Measurements from ENCODE around the gene STING1. TPM values are rescaled to one million over a fixed set of nuclear protein-coding genes. Genes with fewer than 3 reads are reported as not detected.
"Not testable (repeated sequence)": the region's sequence is repeated elsewhere in the genome, so short reads cannot be mapped to it uniquely, and the experiment has no call there.

STING1 gene
- total RNA-seq, 1 donor from 2014 or later, result not detected

DNA sequence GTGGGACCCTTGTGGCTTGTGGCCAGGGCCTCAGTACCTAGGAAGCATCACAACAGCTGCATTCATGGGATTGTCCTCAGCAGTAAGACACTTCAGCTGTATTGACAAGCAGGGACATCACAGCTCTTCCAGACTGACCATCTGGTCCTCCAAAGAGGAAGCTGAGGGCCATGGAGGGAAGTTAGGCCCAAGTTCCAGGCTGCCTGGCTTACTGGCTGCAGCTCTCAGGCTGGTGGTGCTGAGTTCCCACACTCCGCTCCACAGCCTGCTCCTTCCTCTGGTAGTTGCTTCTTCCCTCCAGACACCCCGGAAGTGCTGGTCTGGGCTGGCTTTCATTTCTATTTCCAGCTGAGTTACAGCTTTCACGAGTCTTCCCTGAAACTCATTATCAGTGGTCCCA lies 5.7 kb upstream of the STING1 start:
- H3K4me3 Mint-ChIP-seq (ENCODE audit: unreplicated experiment), result no peak overlapping the region
- TF ChIP-seq, protein P1, sequence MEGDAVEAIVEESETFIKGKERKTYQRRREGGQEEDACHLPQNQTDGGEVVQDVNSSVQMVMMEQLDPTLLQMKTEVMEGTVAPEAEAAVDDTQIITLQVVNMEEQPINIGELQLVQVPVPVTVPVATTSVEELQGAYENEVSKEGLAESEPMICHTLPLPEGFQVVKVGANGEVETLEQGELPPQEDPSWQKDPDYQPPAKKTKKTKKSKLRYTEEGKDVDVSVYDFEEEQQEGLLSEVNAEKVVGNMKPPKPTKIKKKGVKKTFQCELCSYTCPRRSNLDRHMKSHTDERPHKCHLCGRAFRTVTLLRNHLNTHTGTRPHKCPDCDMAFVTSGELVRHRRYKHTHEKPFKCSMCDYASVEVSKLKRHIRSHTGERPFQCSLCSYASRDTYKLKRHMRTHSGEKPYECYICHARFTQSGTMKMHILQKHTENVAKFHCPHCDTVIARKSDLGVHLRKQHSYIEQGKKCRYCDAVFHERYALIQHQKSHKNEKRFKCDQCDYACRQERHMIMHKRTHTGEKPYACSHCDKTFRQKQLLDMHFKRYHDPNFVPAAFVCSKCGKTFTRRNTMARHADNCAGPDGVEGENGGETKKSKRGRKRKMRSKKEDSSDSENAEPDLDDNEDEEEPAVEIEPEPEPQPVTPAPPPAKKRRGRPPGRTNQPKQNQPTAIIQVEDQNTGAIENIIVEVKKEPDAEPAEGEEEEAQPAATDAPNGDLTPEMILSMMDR (IDR thresholded peaks at IDR 0.05; ENCODE audit: partially characterized antibody, unreplicated experiment), result no peak
- no peaks in the 10 kb centered on the region for H3K36me3 Mint-ChIP-seq (ENCODE audit: unreplicated experiment)
- H3K27ac Mint-ChIP-seq (ENCODE audit: unreplicated experiment), result no peak overlapping the region
- peaks cover 3% of the 10 kb centered on the region for H3K9me3 Mint-ChIP-seq (ENCODE audit: unreplicated experiment)
- peaks cover 8% of the 10 kb centered on the region for H3K27me3 Mint-ChIP-seq (ENCODE audit: unreplicated experiment)
- peaks cover 3% of the 10 kb centered on the region for H3K4me1 Mint-ChIP-seq (ENCODE audit: low read depth, unreplicated experiment)
- no peak for DNase-seq

DNA sequence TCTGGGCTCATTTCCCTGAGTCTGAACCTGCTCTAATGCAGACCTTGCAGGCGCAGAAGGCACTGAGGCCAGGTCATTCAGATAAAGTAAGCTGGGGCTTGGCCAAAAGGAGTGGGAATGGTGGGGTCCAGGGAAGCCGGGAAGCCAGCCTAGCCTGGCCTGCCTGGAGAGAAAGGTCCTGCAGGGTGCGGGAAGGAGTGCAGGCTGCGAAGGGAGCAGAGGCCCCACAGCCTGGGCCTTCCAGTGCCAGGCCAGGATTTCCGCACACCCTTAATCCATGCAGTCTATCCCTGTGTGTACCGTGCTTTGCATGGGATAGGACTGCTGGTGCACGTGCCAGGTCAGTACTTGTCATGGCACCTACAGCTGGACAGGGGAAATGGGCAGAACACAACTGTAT lies 3.6 kb upstream of the STING1 start:
- peaks cover 8% of the 10 kb centered on the region for H3K27me3 Mint-ChIP-seq (ENCODE audit: unreplicated experiment)
- H3K4me3 Mint-ChIP-seq (ENCODE audit: unreplicated experiment), result no peak overlapping the region
- TF ChIP-seq, protein P1 (IDR thresholded peaks at IDR 0.05; ENCODE audit: partially characterized antibody, unreplicated experiment), result no peak
- H3K27ac Mint-ChIP-seq (ENCODE audit: unreplicated experiment), result no peak overlapping the region
- H3K9me3 Mint-ChIP-seq (ENCODE audit: unreplicated experiment), result peaks cover 2% of the 10 kb centered on the region
- peaks cover 3% of the 10 kb centered on the region for H3K4me1 Mint-ChIP-seq (ENCODE audit: low read depth, unreplicated experiment)
- no peaks in the 10 kb centered on the region for H3K36me3 Mint-ChIP-seq (ENCODE audit: unreplicated experiment)
- peak; percentile 43 for DNase-seq

- not testable (repeated sequence) for H3K9me3 Mint-ChIP-seq (ENCODE audit: unreplicated experiment); DNase-seq; H3K27me3 Mint-ChIP-seq (ENCODE audit: unreplicated experiment); H3K36me3 Mint-ChIP-seq (ENCODE audit: unreplicated experiment); H3K27ac Mint-ChIP-seq (ENCODE audit: unreplicated experiment); H3K4me3 Mint-ChIP-seq (ENCODE audit: unreplicated experiment); H3K4me1 Mint-ChIP-seq (ENCODE audit: low read depth, unreplicated experiment)
Measured at GRCh38 chr5:139482890-139483208, 291 bp upstream of the STING1 start.

DNA sequence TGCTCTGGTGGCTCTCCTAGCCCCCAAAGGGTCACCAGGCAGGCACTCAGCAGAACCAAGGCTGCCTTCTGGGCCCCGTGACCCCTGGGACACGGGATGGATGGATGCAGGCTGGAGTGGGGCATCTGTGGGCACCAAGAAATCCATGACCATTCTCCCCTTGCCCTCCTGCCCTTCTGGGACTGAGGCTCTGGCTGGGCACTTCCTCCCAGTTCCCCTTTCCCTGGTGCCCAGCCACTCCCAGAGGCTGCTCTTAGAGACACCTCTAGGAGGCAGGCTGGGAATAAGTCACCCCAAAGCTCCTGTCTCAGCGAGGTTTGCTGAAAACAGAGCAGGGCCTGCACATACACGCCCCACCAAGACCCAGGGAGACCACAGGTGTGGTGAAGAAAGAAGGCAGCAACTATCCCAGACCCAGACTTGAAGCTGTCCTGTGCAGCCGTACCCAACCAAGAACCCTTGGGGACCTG lies 943 bp downstream of the STING1 start:
- H3K4me1 Mint-ChIP-seq (ENCODE audit: low read depth, unreplicated experiment), result peaks cover 4% of the 10 kb centered on the region
- TF ChIP-seq, protein P1 (IDR thresholded peaks at IDR 0.05; ENCODE audit: partially characterized antibody, unreplicated experiment), result no peak
- H3K36me3 Mint-ChIP-seq (ENCODE audit: unreplicated experiment), result no peaks in the 10 kb centered on the region
- DNase-seq, result no peak
- H3K9me3 Mint-ChIP-seq (ENCODE audit: unreplicated experiment), result peaks cover 1% of the 10 kb centered on the region
- H3K27ac Mint-ChIP-seq (ENCODE audit: unreplicated experiment), result no peak overlapping the region
- no peak overlapping the region for H3K4me3 Mint-ChIP-seq (ENCODE audit: unreplicated experiment)
- peaks cover 4% of the 10 kb centered on the region for H3K27me3 Mint-ChIP-seq (ENCODE audit: unreplicated experiment)

- H3K27ac Mint-ChIP-seq (ENCODE audit: unreplicated experiment), result no peak overlapping the region
- TF ChIP-seq, protein P1 (IDR thresholded peaks at IDR 0.05; ENCODE audit: partially characterized antibody, unreplicated experiment), result no peak
- peaks cover 4% of the 10 kb centered on the region for H3K27me3 Mint-ChIP-seq (ENCODE audit: unreplicated experiment)
- H3K9me3 Mint-ChIP-seq (ENCODE audit: unreplicated experiment), result peaks cover 1% of the 10 kb centered on the region
- no peak for DNase-seq
- H3K4me3 Mint-ChIP-seq (ENCODE audit: unreplicated experiment), result no peak overlapping the region
- no peaks in the 10 kb centered on the region for H3K36me3 Mint-ChIP-seq (ENCODE audit: unreplicated experiment)
- H3K4me1 Mint-ChIP-seq (ENCODE audit: low read depth, unreplicated experiment), result peaks cover 2% of the 10 kb centered on the region
Measured at GRCh38 chr5:139481122-139481533, 1.4 kb downstream of the STING1 start.

GRCh38 chr5:139479729-139480128 lies 2.8 kb downstream of the STING1 start:
- H3K36me3 Mint-ChIP-seq (ENCODE audit: unreplicated experiment); DNase-seq; H3K9me3 Mint-ChIP-seq (ENCODE audit: unreplicated experiment); H3K27ac Mint-ChIP-seq (ENCODE audit: unreplicated experiment); H3K4me3 Mint-ChIP-seq (ENCODE audit: unreplicated experiment); H3K27me3 Mint-ChIP-seq (ENCODE audit: unreplicated experiment): not testable (repeated sequence)
- peaks cover 10% of the 10 kb centered on the region for H3K4me1 Mint-ChIP-seq (ENCODE audit: low read depth, unreplicated experiment)

DNA sequence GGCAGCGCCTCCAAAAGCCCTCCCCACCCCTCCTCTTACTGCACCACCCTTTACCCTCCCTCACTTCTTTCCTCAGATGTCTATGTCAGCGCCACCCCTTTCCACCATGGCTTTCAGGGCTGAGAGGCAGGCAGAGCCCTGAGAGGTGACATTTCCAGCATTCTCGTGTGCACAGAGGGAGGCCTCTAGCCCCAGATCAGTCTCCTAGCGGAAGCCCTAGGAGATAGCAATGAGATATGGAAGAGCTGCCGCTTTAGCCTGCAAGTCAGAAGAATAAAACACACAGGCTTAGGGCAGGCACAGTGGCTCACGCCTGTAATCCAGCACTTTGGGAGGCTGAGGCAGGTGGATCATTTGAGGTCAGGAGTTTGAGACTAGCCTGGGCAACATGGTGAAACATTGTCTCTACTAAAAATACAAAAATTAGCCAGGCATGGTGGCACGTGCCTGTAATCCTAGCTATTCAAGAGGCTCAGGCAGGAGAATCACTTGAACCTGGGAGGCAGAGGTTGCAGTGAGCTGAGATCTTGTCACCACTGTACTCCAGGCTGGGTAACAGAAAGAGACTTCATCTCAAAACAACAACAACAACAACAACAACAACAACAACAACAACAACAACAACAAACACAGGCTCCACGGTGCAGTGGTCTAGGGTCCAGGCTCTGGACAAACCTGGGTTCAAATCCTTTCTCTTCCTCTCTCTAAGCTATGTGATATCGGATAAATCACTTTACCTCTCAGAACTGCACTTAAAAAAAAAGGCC lies 3.7 kb downstream of the STING1 start:
- DNase-seq; H3K27ac Mint-ChIP-seq (ENCODE audit: unreplicated experiment); H3K4me3 Mint-ChIP-seq (ENCODE audit: unreplicated experiment); H3K36me3 Mint-ChIP-seq (ENCODE audit: unreplicated experiment): not testable (repeated sequence)
- Mint-ChIP-seq H3K9me3 (ENCODE audit: unreplicated experiment) (peaks cover 14% of the 10 kb centered on the region), H3K27me3 (ENCODE audit: unreplicated experiment) (peaks cover 12% of the 10 kb centered on the region), H3K4me1 (ENCODE audit: low read depth, unreplicated experiment) (peaks cover 13% of the 10 kb centered on the region)

All from glutamatergic neuron (in vitro differentiated cells).